K562 (cell line): ENCODE measurements around the gene DCST1.

ENCODE experiments used
- CHD1 ChIP-seq: fragments of 200-600 bp; sonication (generic); IDR thresholded peaks from one replicate; pipeline ENCODE4 v1.6.1; 2012; ENCODE audit warnings: mild to moderate bottlenecking, moderate library complexity, low read length, inconsistent platforms
- YY1 ChIP-seq, 3 experiments: IDR thresholded peaks; 2 replicates each; pipeline ENCODE4 v1.6.1; 2011; ENCODE audit warnings: low read length in 2 of 3, mild to moderate bottlenecking in 2 of 3, moderate library complexity in 2 of 3, borderline replicate concordance in 1 of 3, control low read depth in 1 of 3, low read depth in 1 of 3; ENCODE audit not compliant: insufficient read depth in 3 of 3, insufficient replicate concordance in 2 of 3, control insufficient read depth in 1 of 3, insufficient read length in 1 of 3; ENCODE audit errors: extremely low read depth in 1 of 3
- ZFP91 ChIP-seq: sonication (generic); formaldehyde crosslinking; IDR thresholded peaks from 2 replicates; pipeline ENCODE4 v1.8.0; 2022; ENCODE audit warnings: mild to moderate bottlenecking, missing genetic modification reagents
- ZNF24 ChIP-seq: fragments of 450-650 bp; IDR thresholded peaks from 2 replicates; pipeline ENCODE4 v1.6.1; 2016
- ZNF274 ChIP-seq: IDR thresholded peaks from 2 replicates; pipeline ENCODE4 v1.6.1; 2011; ENCODE audit warnings: low read depth, mild to moderate bottlenecking, low read length, moderate library complexity, borderline replicate concordance

DNA sequence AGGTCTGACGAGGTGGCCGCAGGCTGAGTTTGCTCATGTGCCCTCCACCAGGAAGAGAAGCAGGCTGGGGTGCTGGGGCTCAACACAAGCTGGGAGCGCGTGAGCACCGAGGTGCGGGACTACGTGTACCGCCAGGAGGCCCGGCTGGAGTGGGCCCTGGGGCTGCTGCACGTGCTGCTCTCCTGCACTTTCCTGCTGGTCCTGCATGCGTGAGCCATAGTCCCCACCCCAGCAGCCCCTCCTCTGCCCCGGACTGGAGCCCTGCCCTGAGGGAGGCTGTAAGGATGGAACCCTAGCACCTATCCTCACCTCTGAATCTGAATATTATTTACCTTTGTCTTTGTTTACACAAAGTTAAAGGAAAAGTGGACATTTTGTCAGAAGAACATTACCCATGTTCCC is 9.7 kb downstream of the DCST1 start:
- no peak for TF ChIP-seq YY1 (IDR thresholded peaks at IDR 0.05; ENCODE audit: borderline replicate concordance in 1 of 3, control insufficient read depth in 1 of 3, extremely low read depth in 1 of 3, insufficient read depth in 3 of 3, insufficient read length in 1 of 3, insufficient replicate concordance in 2 of 3, low read depth in 1 of 3, low read length in 2 of 3)
- no peak for TF ChIP-seq CHD1
- no peak for TF ChIP-seq ZNF274
- no peak for TF ChIP-seq ZNF24
- TF ChIP-seq ZFP91, result no peak
